Uterus (tissue), 2 donors: Measurements from ENCODE around the gene IFITM1.

Source experiments
- CTCF ChIP-seq, 4 experiments: fragments of 200-600 bp in 2 of 4; fragments of 450-650 bp in 2 of 4; sonication (generic) in 2 of 4; IDR thresholded peaks; one replicate each; pipeline ENCODE4 v1.5.1; 2016 to 2019; ENCODE audit warnings: antibody characterized with exemption in 4 of 4, mild to moderate bottlenecking in 2 of 4, moderate library complexity in 1 of 4
- POLR2A ChIP-seq, 2 donors: fragments of 450-650 bp; IDR thresholded peaks; one replicate each; pipeline ENCODE4 v1.6.1; 2016; ENCODE audit warnings: antibody characterized with exemption in 2 of 2, mild to moderate bottlenecking in 1 of 2, moderate library complexity in 1 of 2

- TF ChIP-seq CTCF (IDR thresholded peaks at IDR 0.05) (no peak), POLR2A (IDR thresholded peaks at IDR 0.05) (no peak)
Measured at GRCh38 chr11:344836-345578, 31.2 kb downstream of the IFITM1 start.
